Measurements from ENCODE around the gene RAP1GAP2.
A peak's percentile ranks its signal among the peaks of the same experiment; 100 is the strongest.
"Not testable (repeated sequence)": the region's sequence is repeated elsewhere in the genome, so short reads cannot be mapped to it uniquely, and the experiment has no call there.

Gene RAP1GAP2

DNA sequence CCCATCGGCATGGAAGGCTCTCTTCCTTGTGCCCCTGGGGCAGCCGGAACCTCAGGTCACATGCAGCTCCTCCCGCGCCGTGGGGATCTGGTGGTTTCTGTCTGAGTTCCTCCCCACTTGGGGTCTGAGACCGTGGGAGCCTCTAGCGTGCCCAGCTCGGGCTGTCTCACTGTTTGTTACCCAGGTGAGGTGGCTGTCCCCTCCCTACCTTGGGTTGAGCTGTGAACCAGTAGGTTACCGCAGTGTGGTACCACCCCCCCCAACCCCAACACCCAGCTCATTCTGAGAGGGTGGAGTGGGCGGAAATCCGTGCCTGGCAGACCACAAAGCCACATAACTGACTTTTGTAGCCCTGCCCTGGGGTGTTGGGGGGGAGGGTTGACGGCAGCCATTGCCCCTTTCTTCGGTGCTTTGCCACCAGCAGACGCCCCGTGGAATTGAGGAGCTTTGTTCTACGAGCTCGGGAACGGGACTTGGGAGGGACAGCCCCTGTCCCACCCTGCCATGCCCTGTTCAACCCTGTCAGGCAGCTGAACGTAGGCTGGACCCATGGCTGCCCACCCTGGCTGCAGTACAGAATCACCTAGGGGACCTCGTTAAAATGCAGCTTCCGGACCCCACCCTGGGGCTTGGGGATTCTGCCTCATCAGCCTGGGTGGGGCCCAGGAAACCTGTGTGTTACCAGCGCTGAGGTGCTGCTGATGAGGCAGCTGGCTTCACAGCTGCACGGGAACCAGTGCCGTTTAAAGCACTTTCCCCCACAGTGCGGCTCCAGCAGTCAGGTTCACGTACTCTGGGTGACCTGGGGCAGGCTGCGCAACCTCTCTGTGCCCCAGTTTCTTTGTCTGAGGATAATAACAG is 18.5 kb downstream of the RAP1GAP2 start:
- peak; percentile 89 for DNase-seq (ENCODE audit: low read depth in 2 of 2)

DNA sequence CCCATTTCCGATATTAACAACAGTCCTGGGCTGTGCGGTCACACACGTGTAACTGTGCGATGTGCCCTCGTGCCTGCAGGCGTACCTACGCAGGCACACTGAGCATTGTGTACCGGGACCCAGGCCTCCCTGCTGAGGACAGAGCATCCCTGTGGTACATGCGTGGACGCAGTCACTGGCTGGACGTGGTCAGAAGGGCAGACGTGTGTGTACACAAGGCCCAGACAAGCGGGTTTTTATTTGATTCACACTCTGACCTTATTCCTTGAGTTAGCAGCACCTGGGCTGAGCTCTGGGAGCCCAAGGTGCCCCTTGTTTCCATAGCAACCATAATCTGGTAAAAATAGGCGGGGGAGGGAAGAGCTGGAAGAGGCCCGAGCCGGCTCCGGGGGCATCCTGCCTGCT is 19.5 kb downstream of the RAP1GAP2 start:
- DNase-seq (ENCODE audit: low read depth in 2 of 2) = no peak

DNA sequence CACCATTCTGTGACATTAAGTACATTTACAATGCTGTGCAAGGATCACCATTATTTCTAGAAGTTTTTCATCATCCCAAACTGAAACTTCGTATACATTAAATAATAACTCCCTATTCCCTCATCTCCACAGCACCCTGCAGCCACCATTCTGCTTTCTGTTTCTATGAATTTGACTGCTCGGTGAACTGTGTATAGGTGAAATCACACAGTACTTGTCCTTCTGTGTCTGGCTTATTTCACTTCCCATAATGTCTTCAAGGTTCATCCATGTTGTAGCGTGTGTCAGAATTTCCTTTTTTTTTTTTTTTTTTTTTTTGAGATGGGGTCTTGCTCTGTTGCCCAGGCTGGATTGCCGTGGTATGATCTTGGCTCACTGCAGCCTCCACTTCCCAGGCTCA is 20.4 kb downstream of the RAP1GAP2 start:
- DNase-seq (ENCODE audit: low read depth in 2 of 2) = no peak

GRCh38 chr17:2819294-2819693 is 23.1 kb downstream of the RAP1GAP2 start:
- DNase-seq (ENCODE audit: low read depth in 2 of 2) = not testable (repeated sequence)

- DNase-seq (ENCODE audit: low read depth in 2 of 2) = no peak
Observed at GRCh38 chr17:2819921-2820501, 23.8 kb downstream of the RAP1GAP2 start.

DNA sequence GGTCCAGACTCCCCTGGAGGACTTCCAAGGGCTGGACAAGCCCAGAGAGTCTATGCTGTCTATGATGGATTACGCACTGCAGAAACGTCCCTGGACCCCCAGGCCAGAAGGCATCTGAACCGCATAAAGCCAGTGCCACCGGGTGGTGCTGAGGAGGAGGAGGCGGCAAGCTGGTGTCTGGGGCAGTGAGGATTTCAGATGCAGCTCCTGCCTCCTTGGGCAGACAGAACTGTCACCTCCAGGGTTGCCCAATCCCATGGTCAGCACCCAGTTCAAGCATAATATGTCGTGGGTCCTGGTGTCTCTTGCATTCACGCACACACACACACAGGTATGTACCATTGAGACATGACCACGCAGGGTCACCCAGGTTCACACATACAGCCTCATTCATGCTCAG is 25.6 kb downstream of the RAP1GAP2 start:
- DNase-seq (ENCODE audit: low read depth in 2 of 2) = no peak

GRCh38 chr17:2822358-2822757 is 26.1 kb downstream of the RAP1GAP2 start:
- DNase-seq (ENCODE audit: low read depth in 2 of 2) = no peak

GRCh38 chr17:2825253-2825970 is 29.2 kb downstream of the RAP1GAP2 start:
- DNase-seq (ENCODE audit: low read depth in 2 of 2) = no peak

GRCh38 chr17:2828397-2829038 is 32.3 kb downstream of the RAP1GAP2 start:
- DNase-seq (ENCODE audit: low read depth in 2 of 2) = peak; percentile 43 to 58

GRCh38 chr17:2830678-2831077 is 34.4 kb downstream of the RAP1GAP2 start:
- no peak for DNase-seq (ENCODE audit: low read depth in 2 of 2)

DNA sequence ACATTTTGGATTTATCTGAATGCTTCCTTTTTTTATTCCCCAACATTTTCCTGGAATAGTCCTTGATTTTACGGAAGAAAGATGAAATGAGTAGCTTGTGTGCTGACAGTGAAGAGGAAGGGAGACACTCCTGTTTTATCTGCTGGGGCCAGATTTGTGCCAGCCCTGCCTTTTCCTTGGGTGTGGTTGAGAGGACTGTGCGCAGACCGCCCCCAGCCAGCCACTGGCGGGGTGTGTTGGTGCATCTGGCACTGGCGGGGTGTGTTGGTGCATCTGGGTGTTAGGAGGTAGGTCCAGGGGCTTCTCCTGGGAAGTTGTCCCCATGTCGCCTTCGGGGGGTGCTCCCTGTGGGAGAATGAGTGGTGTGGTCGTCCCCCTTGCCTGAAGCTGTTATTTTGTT is 39.5 kb downstream of the RAP1GAP2 start:
- DNase-seq (ENCODE audit: low read depth in 2 of 2) = no peak

DNA sequence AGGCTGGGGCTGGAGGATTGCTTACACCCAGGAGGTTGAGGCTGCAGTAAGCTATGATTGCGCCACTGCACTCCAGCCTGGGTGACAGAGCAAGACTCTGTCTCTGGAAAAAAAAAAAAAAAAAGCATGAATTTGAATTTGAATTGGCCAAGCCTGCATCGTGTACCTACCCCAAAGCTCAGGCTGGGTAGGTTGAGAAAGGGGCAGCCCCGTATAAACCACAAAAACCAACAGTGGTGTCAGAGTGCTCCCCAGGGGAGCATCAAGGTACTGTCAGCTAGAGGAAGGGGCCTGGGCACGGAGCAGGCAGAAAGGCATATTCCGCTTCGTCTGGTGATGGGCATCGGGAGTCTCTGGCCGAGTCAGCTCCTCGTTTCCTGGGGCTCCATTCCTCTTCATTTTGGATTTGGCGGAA is 40.9 kb downstream of the RAP1GAP2 start:
- DNase-seq (ENCODE audit: low read depth in 2 of 2) = peak in 1 of 2 donors; percentile 27

DNA sequence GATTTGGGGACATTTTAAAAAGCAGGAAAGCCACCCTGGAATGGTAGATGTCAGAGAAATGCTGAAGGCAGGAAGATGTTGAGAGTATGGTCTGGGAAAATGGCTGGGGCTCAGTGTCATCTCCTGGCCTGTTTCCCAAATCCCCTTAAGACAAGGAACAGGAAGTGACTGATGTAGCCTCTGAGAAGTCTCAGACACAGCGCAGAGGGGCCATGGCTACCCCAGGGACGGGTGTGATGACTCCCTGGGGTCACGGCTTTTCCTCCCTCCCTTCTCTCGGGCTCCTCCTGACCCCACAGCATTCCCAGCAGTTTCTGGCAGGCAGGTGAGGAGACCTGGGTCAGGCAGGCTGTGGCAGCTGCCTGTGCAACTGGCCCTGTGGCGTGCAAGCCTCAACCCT is 45.4 kb downstream of the RAP1GAP2 start:
- no peak for DNase-seq (ENCODE audit: low read depth in 2 of 2)

- no peak for DNase-seq (ENCODE audit: low read depth in 2 of 2)
Observed at GRCh38 chr17:2842464-2842863, 46.2 kb downstream of the RAP1GAP2 start.

GRCh38 chr17:2844416-2844815 is 48.2 kb downstream of the RAP1GAP2 start:
- no peak for DNase-seq (ENCODE audit: low read depth in 2 of 2)

- no peak for DNase-seq (ENCODE audit: low read depth in 2 of 2)
Observed at GRCh38 chr17:2847381-2848333, 51.4 kb downstream of the RAP1GAP2 start.

- no peak for DNase-seq (ENCODE audit: low read depth in 2 of 2)
Observed at GRCh38 chr17:2849327-2849670, 53.1 kb downstream of the RAP1GAP2 start.

- no peak for DNase-seq (ENCODE audit: low read depth in 2 of 2)
Observed at GRCh38 chr17:2850991-2851390, 54.8 kb downstream of the RAP1GAP2 start.

GRCh38 chr17:2851615-2852014 is 55.4 kb downstream of the RAP1GAP2 start:
- DNase-seq (ENCODE audit: low read depth in 2 of 2) = no peak

DNA sequence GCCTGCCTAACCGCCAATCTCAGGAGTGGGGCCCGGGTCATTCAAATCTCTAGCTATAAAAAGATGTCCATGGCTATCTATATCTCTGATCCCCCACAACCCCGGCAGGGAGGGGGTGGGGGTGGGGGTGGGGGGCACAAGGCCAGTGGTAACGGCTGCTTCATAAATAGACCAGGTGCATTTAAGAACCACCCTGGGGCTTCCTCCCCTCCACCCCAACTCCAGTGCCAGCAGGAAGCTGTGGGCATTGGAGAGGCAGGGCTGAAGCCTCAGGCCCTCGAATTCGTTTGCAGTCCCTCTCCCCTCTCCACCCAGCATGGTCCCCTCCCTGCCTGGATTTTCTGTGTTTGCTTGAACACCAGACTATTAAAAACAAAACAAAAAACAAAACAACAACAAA is 56.0 kb downstream of the RAP1GAP2 start:
- DNase-seq (ENCODE audit: low read depth in 2 of 2) = no peak

GRCh38 chr17:2852729-2853282 is 56.6 kb downstream of the RAP1GAP2 start:
- DNase-seq (ENCODE audit: low read depth in 2 of 2) = no peak
